Inflammatory macrophage treated with lipopolysaccharide for 4 hours (primary cell): Measurements from ENCODE around the gene ARL16.
A peak's percentile ranks its signal among the peaks of the same experiment; 100 is the strongest.

Source experiments
- DNase-seq: peaks from one replicate; pipeline ENCODE4 v3.0.0-alpha.2; 2020

ARL16 gene

DNA sequence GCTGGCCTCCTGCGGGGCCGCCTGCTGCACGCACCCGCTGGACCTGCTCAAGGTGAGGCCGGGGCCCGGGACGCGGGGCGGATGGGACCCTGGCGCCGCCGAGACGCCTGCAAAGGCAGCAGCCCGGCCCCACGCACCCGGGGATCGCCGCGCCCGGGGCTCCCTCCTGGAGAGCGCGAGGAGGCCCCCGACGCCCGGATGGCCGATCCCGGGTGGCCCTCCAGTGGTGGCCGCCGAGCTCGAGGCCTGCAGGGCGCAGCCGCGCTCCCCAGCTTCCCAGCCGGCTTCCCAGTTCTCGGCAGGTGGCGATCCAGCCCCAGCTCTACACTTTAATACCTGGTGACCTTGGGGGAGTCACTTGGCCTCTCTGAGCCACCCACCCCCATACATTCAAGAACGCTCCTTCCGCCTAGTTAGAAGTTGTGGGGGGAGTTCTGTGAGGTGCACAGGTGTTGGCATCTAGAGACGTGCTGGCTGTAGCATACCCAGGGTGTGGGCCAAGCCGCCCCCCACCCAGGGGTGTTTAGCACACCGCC is 28.9 kb upstream of the ARL16 start:
- DNase-seq = no peak

GRCh38 chr17:81711814-81712467 is 28.3 kb upstream of the ARL16 start, which contains the start of gene SLC25A10:
SLC25A10 (plus strand) TSS chr17:81712284; CDS start chr17:81712427, 143 bp downstream.
- DNase-seq = peak; percentile 69

DNA sequence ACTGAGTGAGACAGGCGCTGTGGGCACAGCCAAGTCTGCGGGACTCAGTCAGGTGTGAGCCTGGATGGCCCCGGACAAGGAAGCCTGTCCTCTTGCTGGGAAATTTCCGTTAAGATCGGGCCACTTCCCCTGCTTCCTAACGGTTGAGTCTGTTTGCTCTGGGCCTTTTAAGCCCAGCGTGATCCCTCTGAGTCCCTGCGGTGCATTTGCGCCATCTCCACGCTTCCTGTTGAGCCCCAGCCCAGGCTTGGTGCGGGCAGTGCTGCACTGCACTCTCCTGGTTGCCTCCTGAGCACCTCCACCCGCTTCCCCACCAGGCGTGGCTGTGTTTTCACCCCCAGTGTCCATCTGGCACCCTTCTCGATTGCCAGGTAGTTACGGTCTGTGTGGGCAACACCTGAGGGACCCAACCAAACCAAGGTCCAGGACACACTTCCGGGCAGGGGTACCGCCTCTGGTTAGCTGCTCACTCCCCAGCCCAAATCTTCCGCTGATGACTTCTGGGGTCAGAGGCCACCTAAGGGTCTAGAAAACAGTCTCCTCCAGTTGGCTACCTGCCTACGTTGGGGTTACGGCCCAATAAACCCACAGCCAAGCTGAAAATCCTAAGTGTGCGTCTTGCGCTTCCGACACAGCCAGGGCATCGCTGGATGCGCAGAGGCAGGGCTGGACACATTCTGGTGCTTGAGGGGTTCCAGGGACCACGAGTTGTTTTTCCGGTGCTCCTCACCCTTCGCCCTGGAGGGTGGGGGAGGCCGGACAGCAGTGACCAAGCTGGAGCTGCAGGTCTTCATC is 27.1 kb upstream of the ARL16 start:
- peak; percentile 41 for DNase-seq

GRCh38 chr17:81708739-81709185 is 25.2 kb upstream of the ARL16 start:
- DNase-seq = no peak

GRCh38 chr17:81707725-81708646 is 24.4 kb upstream of the ARL16 start:
- no peak for DNase-seq

GRCh38 chr17:81706757-81707624 is 23.4 kb upstream of the ARL16 start:
- DNase-seq = no peak

GRCh38 chr17:81706232-81706611 is 22.6 kb upstream of the ARL16 start:
- no peak for DNase-seq

GRCh38 chr17:81705518-81706231 is 22.1 kb upstream of the ARL16 start:
- no peak for DNase-seq

DNA sequence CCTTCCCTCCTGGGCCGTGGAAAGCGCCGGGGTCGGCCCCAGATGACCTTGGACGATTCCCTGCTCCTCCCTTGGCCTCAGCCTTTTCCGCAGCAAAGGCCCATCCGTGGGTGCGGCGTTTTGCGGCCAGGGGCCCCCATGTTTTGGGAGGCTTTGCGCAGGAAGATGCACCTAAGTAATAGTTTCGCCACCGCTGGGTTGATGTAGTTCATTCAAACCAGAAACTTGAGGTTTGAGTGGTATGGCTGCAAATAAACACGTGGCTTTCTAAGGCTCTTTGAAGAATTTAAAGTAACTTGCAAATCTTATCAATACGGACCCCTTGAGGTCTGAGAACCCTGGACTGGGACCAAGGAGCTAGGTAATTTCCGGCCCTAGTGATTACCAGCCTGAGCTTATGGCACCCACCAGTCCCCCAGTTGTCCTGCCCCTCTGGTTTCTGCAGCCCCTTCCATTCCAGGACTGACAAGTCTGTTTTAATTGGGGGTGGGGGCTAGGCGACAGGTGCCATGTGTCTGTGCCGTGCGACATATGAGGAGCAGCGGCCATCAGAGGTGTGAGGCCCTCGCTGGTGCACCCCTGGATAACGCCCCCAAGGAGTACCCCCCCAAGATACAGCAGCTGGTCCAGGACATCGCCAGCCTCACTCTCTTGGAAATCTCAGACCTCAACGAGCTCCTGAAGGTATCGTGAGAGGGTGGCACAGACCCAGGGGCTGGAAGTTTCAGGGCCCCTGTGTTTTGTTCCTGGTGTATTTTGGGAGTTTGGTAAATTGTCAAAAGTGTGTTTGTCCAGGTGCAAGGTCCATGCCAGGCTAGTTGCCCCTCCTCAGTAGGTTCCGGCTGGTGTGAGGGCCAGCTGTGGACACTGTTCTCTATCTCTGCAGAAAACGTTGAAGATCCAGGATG is 20.4 kb upstream of the ARL16 start:
- DNase-seq = no peak

DNA sequence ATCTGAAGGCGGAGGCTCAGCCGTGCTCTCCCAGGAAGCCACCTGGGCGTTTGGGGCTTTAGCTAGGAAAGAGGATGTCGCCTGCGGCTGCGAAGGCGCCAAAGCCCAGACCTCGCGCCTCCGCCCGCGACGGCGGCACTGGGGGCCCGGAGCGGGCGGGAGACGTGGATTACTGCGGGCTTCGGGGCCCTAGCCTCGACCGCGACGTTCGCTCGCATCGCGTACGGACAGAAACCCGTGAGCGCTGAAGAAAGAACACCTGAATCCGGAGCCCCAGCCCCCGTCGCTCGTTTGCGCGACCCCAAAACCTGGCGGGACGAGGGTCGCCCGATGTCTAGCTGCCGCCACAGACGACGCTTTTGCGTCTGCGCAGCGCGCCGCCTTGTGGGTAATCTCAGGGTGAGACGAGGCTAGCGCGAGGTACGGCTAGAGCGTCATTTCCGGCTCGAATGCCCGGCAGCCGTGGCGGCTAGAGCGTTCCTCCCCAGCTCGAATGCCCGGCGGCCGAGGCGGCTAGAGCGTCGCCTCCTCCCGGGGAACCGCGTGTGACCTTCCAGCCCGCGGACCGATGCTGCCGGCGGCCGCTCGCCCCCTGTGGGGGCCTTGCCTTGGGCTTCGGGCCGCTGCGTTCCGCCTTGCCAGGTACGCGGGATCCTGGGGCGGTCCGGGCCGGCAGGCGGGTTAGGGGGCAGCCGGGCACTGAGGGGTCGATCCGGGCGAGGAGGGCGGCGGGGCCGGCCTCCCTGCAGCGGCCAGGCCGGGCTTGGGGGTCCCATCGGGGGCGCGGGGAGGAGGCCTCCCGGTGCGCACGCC is 19.5 kb upstream of the ARL16 start, which contains the start of gene MRPL12:
Gene MRPL12, plus strand, starts transcription at position 434 of the 813 bp plus-strand sequence. Its CDS starts 135 bp downstream, at position 569.
- peak; percentile 96 for DNase-seq

- DNase-seq = no peak
Measured at GRCh38 chr17:81701288-81702071, 17.9 kb upstream of the ARL16 start.

DNA sequence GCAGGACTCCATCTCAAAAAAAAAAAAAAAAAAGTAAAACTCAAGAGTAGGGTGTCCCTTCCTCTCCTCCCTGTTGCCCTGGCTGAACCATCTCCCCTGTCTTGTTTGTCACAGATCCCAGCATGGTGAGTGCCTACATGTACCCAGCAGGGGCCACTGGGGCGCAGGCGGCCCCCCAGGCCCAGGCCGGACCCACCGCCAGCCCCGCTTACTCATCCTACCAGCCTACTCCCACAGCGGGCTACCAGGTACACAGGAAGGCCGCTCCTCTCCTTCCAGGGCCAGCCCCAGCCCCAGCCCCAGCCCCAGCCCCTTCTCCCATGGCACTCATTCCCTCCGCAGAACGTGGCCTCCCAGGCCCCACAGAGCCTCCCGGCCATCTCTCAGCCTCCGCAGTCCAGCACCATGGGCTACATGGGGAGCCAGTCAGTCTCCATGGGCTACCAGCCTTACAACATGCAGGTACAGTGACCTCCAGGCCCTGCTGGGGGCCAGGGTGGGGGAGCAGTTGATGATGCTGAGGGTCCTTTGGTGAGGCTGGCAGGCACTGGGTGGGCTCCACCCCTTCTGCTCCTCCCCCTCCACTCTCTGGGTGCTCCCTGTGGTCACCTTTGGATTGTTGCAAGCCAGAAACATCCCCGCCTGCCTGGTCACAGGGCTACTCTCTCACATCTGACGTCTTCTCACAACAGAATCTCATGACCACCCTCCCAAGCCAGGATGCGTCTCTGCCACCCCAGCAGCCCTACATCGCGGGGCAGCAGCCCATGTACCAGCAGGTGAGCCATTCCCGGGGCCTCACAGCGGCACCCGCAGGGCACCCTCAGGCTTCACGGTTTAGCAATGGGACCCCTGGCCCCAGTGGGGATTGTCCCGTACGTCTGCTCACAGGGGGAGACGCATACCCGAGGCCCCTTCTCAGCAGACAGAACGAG is 17.0 kb upstream of the ARL16 start:
- DNase-seq = no peak

DNA sequence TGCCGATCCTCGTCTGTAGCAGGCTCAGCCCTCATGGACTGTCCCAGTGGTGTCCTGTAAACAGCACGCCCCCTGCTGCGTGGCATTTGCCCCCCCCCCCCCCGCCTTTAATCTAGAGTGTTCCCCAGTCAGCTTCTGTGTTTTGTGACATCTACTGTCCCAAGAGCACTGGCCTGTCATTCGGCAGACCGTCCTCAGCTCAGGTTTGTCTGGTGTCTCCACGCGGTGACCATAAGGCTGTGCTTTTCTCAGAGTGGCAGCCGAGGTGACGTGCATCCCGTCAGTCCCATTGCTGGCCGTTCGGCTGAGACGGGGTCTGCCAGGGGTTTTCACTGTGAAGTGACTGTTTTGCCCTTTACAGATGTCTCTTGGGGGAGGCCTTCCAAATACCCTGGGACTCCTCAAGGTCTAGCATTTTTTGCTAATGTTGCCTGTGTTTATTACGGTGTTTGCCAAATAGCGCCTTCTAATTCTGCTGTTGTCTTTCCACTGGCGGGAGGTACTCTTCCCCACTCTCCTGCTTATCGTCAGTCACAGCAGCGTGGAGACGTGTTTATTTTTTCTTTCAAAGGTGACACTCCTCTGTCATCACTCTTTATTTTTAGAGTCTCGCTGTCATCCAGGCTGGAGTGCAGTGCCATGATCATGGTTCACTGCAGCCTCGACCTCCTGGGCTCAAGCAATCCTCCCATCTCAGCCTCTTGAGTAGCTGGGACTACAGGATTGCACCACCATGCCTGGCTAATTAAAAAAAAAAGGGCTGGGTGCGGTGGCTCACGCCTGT is 13.9 kb upstream of the ARL16 start:
- no peak for DNase-seq

DNA sequence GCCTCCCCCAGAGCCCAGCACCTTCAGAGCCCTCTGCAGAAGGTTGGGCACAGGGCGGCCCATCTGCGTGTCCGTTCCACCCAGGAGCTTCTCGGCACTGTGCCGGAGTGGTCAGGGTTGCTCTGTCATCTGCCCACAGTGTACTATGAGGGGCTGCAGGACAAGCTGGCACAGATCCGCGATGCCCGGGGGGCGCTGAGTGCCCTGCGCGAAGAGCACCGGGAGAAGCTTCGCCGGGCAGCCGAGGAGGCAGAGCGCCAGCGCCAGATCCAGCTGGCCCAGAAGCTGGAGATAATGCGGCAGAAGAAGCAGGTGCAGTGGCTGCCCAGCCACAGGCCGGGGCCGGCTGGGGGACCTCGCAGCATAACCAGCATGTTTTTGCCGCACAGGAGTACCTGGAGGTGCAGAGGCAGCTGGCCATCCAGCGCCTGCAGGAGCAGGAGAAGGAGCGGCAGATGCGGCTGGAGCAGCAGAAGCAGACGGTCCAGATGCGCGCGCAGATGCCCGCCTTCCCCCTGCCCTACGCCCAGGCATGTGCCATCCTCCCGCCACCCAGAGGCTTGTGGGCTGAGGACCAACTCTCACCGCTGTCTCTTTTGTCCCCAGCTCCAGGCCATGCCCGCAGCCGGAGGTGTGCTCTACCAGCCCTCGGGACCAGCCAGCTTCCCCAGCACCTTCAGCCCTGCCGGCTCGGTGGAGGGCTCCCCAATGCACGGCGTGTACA is 12.8 kb upstream of the ARL16 start:
- DNase-seq = no peak

GRCh38 chr17:81695801-81696200 is 12.2 kb upstream of the ARL16 start:
- no peak for DNase-seq

DNA sequence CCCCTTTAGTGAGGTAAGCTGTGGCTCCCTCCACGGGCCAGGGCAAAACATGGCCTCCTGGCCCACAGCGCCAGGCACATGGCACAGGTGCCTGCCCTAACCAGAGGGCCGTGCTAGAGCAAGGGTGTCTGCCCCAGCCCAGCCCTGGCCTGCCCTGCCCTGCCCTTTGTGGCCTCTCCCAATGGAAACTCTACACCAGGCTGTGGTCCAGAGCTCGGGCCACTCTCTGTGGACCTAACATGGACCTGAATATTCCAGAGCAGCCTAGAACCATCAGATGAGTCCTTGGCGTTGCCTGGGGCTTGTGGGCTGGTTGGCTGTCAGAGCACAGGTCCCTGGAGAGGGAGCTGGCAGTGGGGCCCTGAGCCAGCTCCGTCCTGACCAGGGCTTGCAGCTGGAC is 11.6 kb upstream of the ARL16 start:
- DNase-seq = no peak
